IPS DF 19.7 (cell line): ENCODE results near the gene MAPK1.
"Not testable (repeated sequence)": the region's sequence is repeated elsewhere in the genome, so short reads cannot be mapped to it uniquely, and the experiment has no call there.

Source experiments
- DNase-seq: peaks from one replicate; pipeline ENCODE4 v3.0.0-alpha.2; 2013; ENCODE audit warnings: low read depth, low spot score

The MAPK1 gene

GRCh38 chr22:21754523-21754922, 112.9 kb downstream of the MAPK1 start:
- no peak for DNase-seq

- no peak for DNase-seq
Measured at GRCh38 chr22:21753374-21754111, 113.9 kb downstream of the MAPK1 start.

- no peak for DNase-seq
Measured at GRCh38 chr22:21752276-21752675, 115.2 kb downstream of the MAPK1 start.

- no peak for DNase-seq
Measured at GRCh38 chr22:21745948-21746347, 121.5 kb downstream of the MAPK1 start.

GRCh38 chr22:21744917-21745316, 122.5 kb downstream of the MAPK1 start:
- DNase-seq = not testable (repeated sequence)

GRCh38 chr22:21741790-21742189, 125.7 kb downstream of the MAPK1 start:
- DNase-seq = no peak

GRCh38 chr22:21741059-21741458, 126.4 kb downstream of the MAPK1 start:
- no peak for DNase-seq

GRCh38 chr22:21739828-21740377, 127.5 kb downstream of the MAPK1 start:
- no peak for DNase-seq

- no peak for DNase-seq
Measured at GRCh38 chr22:21738966-21739365, 128.5 kb downstream of the MAPK1 start.

DNA sequence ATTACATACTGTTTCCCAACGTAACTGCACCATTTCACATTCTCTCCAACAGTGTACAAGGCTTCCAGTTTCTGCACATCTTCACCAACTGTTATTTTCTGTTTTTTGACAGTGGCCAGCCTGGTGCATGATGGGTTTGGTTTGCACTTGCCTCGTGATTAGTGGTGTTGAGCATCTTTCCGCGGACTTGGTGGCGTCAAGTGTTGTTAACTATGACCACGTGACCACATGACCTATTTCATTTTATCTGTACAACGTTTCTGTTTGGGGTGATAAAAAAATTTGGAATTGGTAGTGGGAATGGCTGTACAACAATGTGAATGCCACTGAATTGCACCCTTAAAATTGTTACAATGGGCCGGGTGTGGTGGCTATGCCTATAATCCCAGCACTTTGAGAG, 129.4 kb downstream of the MAPK1 start:
- DNase-seq = no peak

GRCh38 chr22:21736948-21737347, 130.5 kb downstream of the MAPK1 start:
- no peak for DNase-seq

DNA sequence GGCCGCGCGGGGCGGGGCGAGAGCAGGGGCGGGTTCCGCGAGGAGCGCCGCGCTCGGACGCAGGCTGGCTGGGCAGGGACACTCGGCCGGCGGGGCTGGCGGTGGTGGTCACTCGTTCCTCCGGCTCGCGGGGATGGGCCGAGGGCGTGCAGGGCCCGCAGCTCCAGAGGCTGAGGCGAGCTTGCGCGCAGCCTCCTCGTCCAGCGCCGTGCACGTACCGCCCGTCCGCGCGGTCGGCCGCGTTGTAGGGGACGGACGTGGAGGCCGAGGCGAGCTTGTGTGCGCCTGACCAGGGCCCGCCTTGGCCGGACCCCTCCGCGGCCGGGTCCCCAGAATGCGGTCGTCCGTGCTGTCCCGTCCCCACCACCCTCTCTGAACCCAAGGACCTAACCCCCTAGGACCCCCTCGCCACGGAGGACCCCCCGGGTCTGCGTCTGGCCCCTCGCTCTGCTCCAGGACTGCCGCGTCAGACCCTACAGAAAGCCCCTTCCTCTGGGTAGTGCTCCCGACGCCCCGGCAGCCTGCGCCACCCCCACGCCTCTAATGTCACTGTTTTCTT, 131.3 kb downstream of the MAPK1 start:
- no peak for DNase-seq

DNA sequence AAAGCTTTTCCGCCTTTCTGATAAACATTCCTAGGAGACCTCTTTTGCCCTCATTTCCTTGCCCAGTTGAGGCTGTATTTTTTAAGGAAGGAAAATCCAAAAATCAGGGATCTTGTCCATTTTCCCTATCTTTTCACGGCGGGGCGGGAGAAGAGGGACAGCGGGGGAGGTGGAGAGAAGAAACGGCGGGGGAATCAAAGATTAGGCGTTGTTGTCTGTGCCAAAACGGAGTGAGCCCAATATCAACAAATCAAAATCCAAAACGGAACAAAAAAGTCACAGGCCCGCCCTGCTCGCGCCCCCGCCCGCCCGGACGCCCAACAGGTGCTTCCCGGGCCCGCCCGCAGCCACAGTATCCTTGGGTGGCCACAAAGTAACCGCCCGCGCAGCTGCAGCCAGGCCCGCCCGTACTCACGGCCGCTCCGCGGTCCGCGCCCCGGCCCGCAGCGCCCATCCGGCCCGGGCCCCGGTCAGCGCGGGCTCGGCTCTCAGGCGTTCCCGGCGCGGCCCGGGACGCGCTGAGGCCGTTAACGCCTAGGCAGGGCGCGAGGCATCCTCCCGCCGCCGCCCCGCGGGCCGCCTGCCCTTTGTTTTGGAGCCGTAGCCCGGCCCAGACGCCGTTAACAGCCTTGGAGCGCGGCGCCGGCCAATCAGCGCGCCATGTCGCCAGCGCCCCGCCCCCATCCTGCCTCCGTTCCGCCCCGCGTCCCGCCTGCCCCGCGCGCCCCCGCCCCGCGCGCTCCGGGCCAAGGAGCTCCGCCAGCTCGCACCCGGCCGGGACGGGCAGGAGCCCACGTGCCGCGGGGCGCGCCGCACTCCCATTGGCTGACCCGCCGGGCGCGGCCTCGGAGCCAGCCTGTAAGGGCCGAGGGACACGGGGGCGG, 132.0 kb downstream of the MAPK1 start, which contains the start of gene YPEL1:
TSS of gene YPEL1 (minus strand) at position 595 of the 884 bp plus-strand sequence. CDS start 25,050 bp downstream, outside the sequence.
- DNase-seq = peak; percentile 78

DNA sequence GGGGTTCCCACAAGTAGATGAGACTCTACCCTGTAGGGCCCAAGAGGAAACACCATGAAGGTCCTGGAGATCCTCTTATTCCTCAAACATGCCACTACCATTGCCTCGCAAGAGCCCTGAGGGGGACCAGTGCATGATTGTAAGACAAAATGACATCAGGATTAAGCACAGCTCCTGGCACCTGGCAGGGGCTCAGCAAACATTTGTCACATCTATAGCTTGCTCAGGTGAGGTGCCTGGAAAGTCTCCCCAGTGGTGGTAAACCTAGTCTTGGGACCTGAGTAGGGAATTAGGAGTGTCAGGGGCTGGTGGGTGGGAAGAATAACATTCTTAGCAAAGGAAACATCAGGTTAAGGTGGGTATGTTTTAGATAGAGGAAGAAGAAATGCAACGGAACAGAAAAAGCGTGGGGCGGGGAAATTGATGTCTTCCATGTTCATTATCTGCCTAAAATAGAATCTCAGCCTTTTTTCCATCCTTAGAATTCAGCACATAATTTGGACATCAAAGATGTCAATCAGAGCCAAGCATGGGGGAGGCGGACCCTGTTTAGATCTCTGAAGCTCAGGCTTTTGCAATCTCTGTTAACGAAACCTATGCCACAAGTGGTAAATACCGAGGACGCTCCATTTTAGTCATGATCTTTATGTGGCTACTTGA, 132.8 kb downstream of the MAPK1 start:
- no peak for DNase-seq

GRCh38 chr22:21731503-21731902, 135.9 kb downstream of the MAPK1 start:
- no peak for DNase-seq

GRCh38 chr22:21730535-21731308, 136.7 kb downstream of the MAPK1 start:
- no peak for DNase-seq

DNA sequence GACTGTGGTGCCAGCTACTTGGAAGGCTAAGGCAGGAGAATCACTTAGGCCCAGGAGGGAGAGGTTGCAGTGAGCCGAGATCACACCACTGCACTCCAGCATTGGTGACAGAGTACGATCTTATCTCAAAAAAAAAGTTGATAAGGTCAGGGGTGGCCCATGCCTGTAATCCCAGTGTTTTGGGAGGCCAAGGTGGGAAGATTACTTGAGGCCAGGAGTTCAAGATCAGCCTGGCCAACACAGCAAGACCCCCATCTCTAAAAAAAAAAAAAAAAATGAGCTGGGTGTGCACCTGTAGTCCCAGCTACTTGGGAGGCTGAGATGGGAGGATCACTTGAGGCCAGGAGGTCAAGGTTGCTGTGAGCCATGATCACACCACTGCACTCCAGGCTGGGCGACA, 138.3 kb downstream of the MAPK1 start:
- DNase-seq = not testable (repeated sequence)

- no peak for DNase-seq
Measured at GRCh38 chr22:21728270-21728669, 139.2 kb downstream of the MAPK1 start.

GRCh38 chr22:21727768-21728167, 139.7 kb downstream of the MAPK1 start:
- DNase-seq = no peak

DNA sequence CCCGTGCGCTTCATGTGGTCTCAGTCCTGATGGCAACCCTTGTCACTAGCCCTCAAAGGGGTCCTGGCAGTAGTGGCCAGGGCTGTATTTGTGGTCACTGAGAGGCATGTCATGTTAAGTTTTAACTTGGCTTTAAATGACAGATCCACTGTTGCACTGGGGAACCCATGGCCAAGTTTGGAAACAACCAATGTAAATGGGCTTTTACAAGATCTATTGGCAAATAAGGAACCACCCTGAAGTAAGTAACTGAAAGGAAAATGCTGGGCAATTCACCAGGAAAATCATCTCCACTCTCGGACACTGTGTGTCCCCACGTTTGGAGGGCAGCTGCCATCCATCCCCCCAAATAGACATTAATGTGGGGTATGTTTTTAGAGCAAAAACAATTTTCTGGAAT, 140.3 kb downstream of the MAPK1 start:
- no peak for DNase-seq

GRCh38 chr22:21726650-21727049, 140.8 kb downstream of the MAPK1 start:
- DNase-seq = no peak
